Type B pancreatic cell (in vitro differentiated cells): ENCODE measurements around the gene SH3BGRL3. TPM values are rescaled to one million over a fixed set of nuclear protein-coding genes. Genes with fewer than 3 reads are reported as not detected.

Experiments
- DNase-seq: peaks from one replicate; pipeline ENCODE4 v3.0.0; 2021; ENCODE audit warnings: mixed read lengths; ENCODE audit not compliant: unreplicated experiment; ENCODE audit errors: extremely low spot score
- H3K27ac Mint-ChIP-seq: 2 replicates; pipeline ENCODE4 v1.8.0; 2021; ENCODE audit warnings: mild to moderate bottlenecking, mixed read lengths
- H3K27me3 Mint-ChIP-seq: 2 replicates; pipeline ENCODE4 v1.8.0; 2021; ENCODE audit warnings: mixed read lengths
- H3K36me3 Mint-ChIP-seq: 2 replicates; pipeline ENCODE4 v1.8.0; 2021; ENCODE audit warnings: mixed read lengths
- H3K4me1 Mint-ChIP-seq: one replicate; pipeline ENCODE4 v1.8.0; 2021; ENCODE audit warnings: mixed read lengths; ENCODE audit not compliant: unreplicated experiment
- H3K4me3 Mint-ChIP-seq: 2 replicates; pipeline ENCODE4 v1.8.0; 2021; ENCODE audit warnings: mild to moderate bottlenecking, mixed read lengths
- H3K9me3 Mint-ChIP-seq: 2 replicates; pipeline ENCODE4 v1.8.0; 2021; ENCODE audit warnings: mixed read lengths
- CTCF ChIP-seq: fragments of 200-600 bp; sonication (generic); conservative IDR thresholded peaks from 2 replicates; pipeline ENCODE4 v1.5.0; 2021; ENCODE audit warnings: antibody characterized with exemption, mild to moderate bottlenecking
- total RNA-seq: library from RNA; stranded (reverse); gene quantifications from 2 replicates; pipeline ENCODE4 v1.2.1, GENCODE V29; 2021; ENCODE audit warnings: low replicate concordance

SH3BGRL3 gene
- total RNA-seq, 1 donor from 2014 or later: 78.1 TPM

DNA sequence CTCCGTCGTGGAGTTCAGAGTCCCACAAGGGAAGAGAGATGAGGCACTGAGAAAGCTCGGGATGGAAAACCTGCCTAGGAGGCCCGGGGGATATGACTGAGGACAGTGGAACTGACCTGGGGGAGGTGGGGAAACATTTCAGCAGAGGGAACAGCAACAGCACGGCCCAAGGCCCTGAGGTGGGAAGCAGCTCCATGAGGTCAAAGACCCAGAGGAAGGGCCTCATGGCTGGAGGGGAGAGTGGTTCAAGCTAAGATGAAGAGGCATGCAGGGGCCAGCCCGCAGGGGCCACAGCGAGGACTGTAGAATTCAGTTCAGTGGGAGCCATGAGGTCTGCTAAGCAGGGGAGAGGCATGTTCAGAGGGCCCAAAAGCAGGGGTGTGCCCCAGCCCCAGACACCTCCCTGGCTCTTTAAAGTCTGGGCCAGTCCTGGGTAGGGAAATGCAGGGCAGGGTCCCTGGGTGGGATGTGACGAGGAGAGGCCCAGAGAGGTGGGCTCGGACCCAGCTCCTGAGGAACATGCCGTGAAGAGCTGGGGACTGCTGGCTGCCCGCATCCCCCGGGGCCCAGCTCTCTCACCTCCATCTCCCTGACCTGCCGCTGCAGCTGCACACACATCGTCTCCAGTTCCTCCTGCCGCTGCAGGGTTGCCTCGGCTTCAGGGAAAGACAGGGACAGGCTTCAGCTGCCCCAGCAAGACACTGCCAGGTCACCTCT lies 16.6 kb downstream of the SH3BGRL3 start:
- H3K36me3 Mint-ChIP-seq: no peaks in the 10 kb centered on the region
- peaks cover 4% of the 10 kb centered on the region for H3K4me1 Mint-ChIP-seq
- H3K9me3 Mint-ChIP-seq: no peaks in the 10 kb centered on the region
- DNase-seq: no peak
- no peak overlapping the region for H3K4me3 Mint-ChIP-seq
- H3K27me3 Mint-ChIP-seq: no peaks in the 10 kb centered on the region
- TF ChIP-seq CTCF: no peak
- H3K27ac Mint-ChIP-seq: no peak overlapping the region

DNA sequence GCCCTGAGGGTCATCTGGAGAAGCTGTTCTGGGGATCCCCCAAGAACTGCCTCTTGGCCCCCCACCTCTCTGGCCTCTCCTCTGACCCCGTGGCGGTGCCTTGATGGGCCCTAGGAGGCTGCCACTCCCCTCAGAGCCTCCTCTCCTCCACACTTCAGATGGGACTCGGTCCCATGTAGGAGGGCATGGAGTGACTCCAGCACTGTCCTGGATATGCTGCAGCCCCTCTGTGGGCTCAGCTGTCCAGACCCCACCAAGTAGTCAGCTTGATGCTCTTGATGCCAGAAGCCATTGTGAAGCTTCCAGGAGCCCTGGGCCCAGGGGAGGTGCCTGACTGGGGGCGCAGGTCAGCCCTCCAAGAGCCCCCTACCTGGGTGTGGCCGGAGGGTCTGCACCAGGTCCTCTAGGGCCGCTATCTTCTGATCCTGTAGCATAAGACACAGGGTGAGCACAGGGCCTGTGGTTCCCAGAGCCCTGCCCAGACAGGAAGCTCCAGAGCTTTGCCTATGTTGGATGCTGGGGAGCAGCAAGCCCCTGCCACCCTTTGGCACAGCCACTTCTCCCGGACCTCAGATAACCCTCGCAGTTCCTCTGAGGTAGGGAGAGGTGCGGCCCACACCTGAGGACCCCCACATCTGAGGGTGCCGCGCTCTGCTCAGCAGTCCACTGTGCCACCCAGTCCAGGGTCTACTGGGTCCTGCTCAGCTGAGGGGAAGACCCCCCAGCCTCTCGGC lies 17.3 kb downstream of the SH3BGRL3 start:
- H3K4me3 Mint-ChIP-seq: no peak overlapping the region
- no peaks in the 10 kb centered on the region for H3K27me3 Mint-ChIP-seq
- no peaks in the 10 kb centered on the region for H3K4me1 Mint-ChIP-seq
- no peak overlapping the region for H3K27ac Mint-ChIP-seq
- H3K36me3 Mint-ChIP-seq: no peaks in the 10 kb centered on the region
- no peak for TF ChIP-seq CTCF
- no peaks in the 10 kb centered on the region for H3K9me3 Mint-ChIP-seq
- no peak for DNase-seq

DNA sequence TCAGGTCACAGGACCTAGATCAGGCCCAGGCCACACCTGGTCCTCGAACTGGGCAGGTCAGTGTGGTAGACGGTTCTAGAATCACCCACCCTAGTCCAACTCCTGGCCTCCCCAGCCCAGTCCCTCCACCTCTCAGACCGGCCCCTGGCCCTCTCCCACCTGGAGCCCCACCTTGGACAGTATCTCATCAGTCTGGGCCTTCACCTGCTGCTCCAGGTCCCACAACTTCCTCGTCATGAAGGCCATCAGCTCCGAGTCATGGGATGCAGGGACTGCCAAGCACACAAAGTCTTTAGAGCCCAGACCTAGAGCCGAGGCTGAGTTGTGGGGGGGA lies 17.9 kb downstream of the SH3BGRL3 start:
- Mint-ChIP-seq H3K27ac (no peak overlapping the region), H3K36me3 (no peaks in the 10 kb centered on the region)

GRCh38 chr1:26300578-26301275 lies 20.8 kb downstream of the SH3BGRL3 start:
- no peak for TF ChIP-seq CTCF
- Mint-ChIP-seq H3K9me3 (no peaks in the 10 kb centered on the region), H3K27me3 (no peaks in the 10 kb centered on the region), H3K36me3 (no peaks in the 10 kb centered on the region), H3K27ac (no peak overlapping the region), H3K4me3 (no peak overlapping the region), H3K4me1 (peaks cover 3% of the 10 kb centered on the region)
- DNase-seq: no peak

More for the DNA sequence above, 17.9 kb downstream of the SH3BGRL3 start:
- no peak overlapping the region for H3K4me3 Mint-ChIP-seq
- DNase-seq: no peak
- no peak for TF ChIP-seq CTCF
- no peaks in the 10 kb centered on the region for H3K4me1 Mint-ChIP-seq
- H3K27me3 Mint-ChIP-seq: no peaks in the 10 kb centered on the region
- no peaks in the 10 kb centered on the region for H3K9me3 Mint-ChIP-seq

DNA sequence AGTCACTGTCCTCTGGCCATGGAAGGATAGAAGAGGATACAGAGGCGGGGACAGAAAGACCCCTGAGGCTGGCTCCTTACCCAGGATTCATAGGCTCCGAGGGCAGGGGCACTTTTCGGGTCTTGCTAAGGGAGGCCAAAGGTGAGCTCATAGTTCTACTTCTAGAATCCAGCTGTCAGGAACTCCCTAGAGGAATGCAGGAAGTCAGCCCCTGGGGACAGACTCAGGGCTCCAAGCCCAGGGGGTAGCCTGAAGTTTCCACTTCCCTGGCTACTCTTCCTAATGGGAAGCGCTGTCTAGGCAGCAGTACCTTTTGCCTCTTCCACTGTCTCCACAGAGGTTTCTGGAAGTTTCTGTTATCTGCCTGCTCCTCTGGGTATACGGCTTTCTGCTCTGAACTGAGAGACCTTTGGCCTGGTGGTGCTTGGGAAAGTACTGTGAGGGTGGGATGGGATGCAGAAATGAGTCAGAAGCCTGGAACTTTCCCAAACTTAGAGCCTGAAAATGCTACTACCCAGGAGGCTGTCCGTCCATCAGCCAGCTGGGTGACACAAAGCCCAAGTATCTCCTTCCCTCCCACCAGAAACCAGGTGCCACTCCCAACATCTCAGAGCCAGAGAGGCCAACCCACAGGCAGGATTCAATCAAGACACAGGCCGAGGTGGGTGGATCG lies 23.0 kb downstream of the SH3BGRL3 start:
- no peaks in the 10 kb centered on the region for H3K27me3 Mint-ChIP-seq
- no peak for TF ChIP-seq CTCF
- H3K36me3 Mint-ChIP-seq: no peaks in the 10 kb centered on the region
- no peak overlapping the region for H3K4me3 Mint-ChIP-seq
- peaks cover 15% of the 10 kb centered on the region for H3K4me1 Mint-ChIP-seq
- no peaks in the 10 kb centered on the region for H3K9me3 Mint-ChIP-seq
- peak overlapping the region; percentile 62 for H3K27ac Mint-ChIP-seq
- DNase-seq: no peak
